Measurements from ENCODE around the gene DMTF1. TPM values are rescaled to one million over a fixed set of nuclear protein-coding genes. Genes with fewer than 3 reads are reported as not detected.
A peak's percentile ranks its signal among the peaks of the same experiment; 100 is the strongest.

Gene DMTF1
- total and polyA plus RNA-seq, 10 donors: 23.2 to 190 (median 119) TPM

- Histone ChIP-seq H3K9me3 (no peaks in the 10 kb centered on the region), H3K4me3 (no peak overlapping the region), H3K27me3 (replicated peaks in 1 of 7) (no peaks in the 10 kb centered on the region), H3K27ac (no peak overlapping the region), H3K36me3 (peaks cover 0 to 100% (median 70%) of the 10 kb centered on the region in 6 donors), H3K4me1 (peaks cover 0 to 21% (median 0%) of the 10 kb centered on the region in 6 donors)
- intact Hi-C loops (cut with DNase I; ENCODE audit: low total_unique reads): no loop called here
- TF ChIP-seq POLR2AphosphoS5 (IDR thresholded peaks at IDR 0.05) (no peak), POLR2A (IDR thresholded peaks at IDR 0.05) (no peak)
- TF ChIP-seq, protein P1, sequence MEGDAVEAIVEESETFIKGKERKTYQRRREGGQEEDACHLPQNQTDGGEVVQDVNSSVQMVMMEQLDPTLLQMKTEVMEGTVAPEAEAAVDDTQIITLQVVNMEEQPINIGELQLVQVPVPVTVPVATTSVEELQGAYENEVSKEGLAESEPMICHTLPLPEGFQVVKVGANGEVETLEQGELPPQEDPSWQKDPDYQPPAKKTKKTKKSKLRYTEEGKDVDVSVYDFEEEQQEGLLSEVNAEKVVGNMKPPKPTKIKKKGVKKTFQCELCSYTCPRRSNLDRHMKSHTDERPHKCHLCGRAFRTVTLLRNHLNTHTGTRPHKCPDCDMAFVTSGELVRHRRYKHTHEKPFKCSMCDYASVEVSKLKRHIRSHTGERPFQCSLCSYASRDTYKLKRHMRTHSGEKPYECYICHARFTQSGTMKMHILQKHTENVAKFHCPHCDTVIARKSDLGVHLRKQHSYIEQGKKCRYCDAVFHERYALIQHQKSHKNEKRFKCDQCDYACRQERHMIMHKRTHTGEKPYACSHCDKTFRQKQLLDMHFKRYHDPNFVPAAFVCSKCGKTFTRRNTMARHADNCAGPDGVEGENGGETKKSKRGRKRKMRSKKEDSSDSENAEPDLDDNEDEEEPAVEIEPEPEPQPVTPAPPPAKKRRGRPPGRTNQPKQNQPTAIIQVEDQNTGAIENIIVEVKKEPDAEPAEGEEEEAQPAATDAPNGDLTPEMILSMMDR (IDR thresholded peaks at IDR 0.05 in 8 of 11, conservative IDR thresholded peaks at IDR 0.05 in 3 of 11): no peak
- no peak for DNase-seq
- WGBS, 5 donors: 97 to 100% (median 98%) methylated on average over 3 of the region's 3 CpGs
Measured at GRCh38 chr7:87179180-87179579, 26.9 kb downstream of the DMTF1 start.

DNA sequence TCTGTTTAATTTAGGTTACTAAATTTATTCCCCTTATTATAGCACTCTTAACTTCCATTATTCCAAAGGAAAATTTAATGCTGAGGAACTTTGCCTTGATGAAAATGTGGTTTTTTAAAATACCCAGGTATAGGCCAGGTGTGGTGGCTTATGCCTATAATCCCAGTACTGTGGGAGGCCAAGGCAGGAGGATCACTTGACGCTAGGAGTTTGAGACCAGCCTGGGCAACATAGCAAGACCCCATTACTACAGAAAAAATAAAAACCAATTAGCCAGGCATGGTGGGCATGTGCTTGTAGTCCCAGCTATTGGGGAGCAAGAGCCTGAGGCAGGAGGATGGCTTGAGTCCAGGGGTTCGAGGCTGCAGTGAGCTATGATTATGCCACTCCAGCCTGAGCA, 34.9 kb downstream of the DMTF1 start:
- peaks cover 3 to 100% (median 93%) of the 10 kb centered on the region in 6 donors for H3K36me3 ChIP-seq
- H3K4me1 ChIP-seq: peaks cover 0 to 22% (median 0%) of the 10 kb centered on the region in 6 donors
- no peak for DNase-seq
- H3K27ac ChIP-seq: no peak overlapping the region
- H3K9me3 ChIP-seq: no peaks in the 10 kb centered on the region
- 96 to 100% (median 98%) methylated on average over 2 of the region's 2 CpGs for WGBS, 5 donors
- no peaks in the 10 kb centered on the region for H3K27me3 ChIP-seq (replicated peaks in 1 of 7)
- TF ChIP-seq POLR2AphosphoS5 (IDR thresholded peaks at IDR 0.05) (peak in 1 of 3 donors; percentile 47), POLR2A (IDR thresholded peaks at IDR 0.05) (no peak)
- intact Hi-C loops (cut with DNase I; ENCODE audit: low total_unique reads): no loop called here
- H3K4me3 ChIP-seq: no peak overlapping the region

- no peaks in the 10 kb centered on the region for H3K27me3 ChIP-seq (replicated peaks in 1 of 7)
- H3K4me3 ChIP-seq: no peak overlapping the region
- no peaks in the 10 kb centered on the region for H3K9me3 ChIP-seq
- TF ChIP-seq POLR2A (IDR thresholded peaks at IDR 0.05) (no peak), POLR2AphosphoS5 (IDR thresholded peaks at IDR 0.05) (no peak)
- TF ChIP-seq, protein P1 (IDR thresholded peaks at IDR 0.05 in 8 of 11, conservative IDR thresholded peaks at IDR 0.05 in 3 of 11): no peak
- whole genome bisulfite sequencing, 5 donors: 80 to 95% (median 86%) methylated on average over 2 of the region's 2 CpGs
- no peak overlapping the region for H3K27ac ChIP-seq
- intact Hi-C loops (cut with DNase I; ENCODE audit: low total_unique reads): no loop called here
- DNase-seq: no peak
- H3K36me3 ChIP-seq: peaks cover 3 to 100% (median 92%) of the 10 kb centered on the region in 6 donors
- peaks cover 0 to 31% (median 0%) of the 10 kb centered on the region in 6 donors for H3K4me1 ChIP-seq
Measured at GRCh38 chr7:87188930-87189329, 36.7 kb downstream of the DMTF1 start.

- Histone ChIP-seq H3K4me1 (peaks cover 0 to 39% (median 0%) of the 10 kb centered on the region in 6 donors), H3K9me3 (no peaks in the 10 kb centered on the region), H3K27me3 (replicated peaks in 1 of 7) (no peaks in the 10 kb centered on the region), H3K4me3 (no peak overlapping the region), H3K36me3 (peaks cover 2 to 100% (median 93%) of the 10 kb centered on the region in 6 donors), H3K27ac (peak overlapping the region in 1 of 8 donors; percentile 26)
- intact Hi-C loops (cut with DNase I; ENCODE audit: low total_unique reads): no loop called here
- WGBS, 5 donors: 76 to 88% (median 84%) methylated on average over 3 of the region's 3 CpGs
- no peak for TF ChIP-seq POLR2A (IDR thresholded peaks at IDR 0.05)
- TF ChIP-seq, protein P1 (IDR thresholded peaks at IDR 0.05 in 8 of 11, conservative IDR thresholded peaks at IDR 0.05 in 3 of 11): no peak
- TF ChIP-seq POLR2AphosphoS5 (IDR thresholded peaks at IDR 0.05): no peak
- DNase-seq: no peak
Measured at GRCh38 chr7:87190783-87191182, 38.5 kb downstream of the DMTF1 start.
